GM19452 (cell line): ENCODE results near the gene FIGNL2.

ENCODE experiments used
- ATAC-seq: cut with Tn5 transposase; IDR thresholded peaks from one replicate; pipeline ENCODE4 v1.9.1; 2021; ENCODE audit not compliant: unreplicated experiment

Gene FIGNL2

GRCh38 chr12:51879102-51879501 lies 30.6 kb upstream of the FIGNL2 start:
- ATAC-seq: no peak

GRCh38 chr12:51874486-51874885 lies 26.0 kb upstream of the FIGNL2 start:
- ATAC-seq: no peak

DNA sequence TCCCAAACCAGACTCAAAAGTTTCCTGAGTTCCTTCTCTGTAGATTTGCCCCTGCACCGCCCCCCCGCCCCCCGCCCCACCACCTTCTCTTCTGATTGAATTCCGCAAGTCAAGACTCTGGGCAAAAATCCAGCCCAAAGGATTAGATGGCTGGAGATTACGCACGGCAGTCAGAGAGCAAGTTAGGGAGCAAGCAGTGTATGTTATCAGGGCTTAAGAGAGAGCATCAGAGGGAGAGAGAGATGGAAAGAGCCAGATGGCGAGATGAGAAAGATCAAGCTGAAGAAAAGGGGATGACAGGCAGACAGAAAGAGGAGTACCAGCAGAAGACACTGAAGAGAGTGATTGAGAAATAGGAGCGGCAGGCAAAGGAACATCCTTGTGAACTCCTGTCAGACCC lies 25.5 kb upstream of the FIGNL2 start:
- no peak for ATAC-seq

GRCh38 chr12:51873251-51873994 lies 24.9 kb upstream of the FIGNL2 start:
- ATAC-seq: no peak

DNA sequence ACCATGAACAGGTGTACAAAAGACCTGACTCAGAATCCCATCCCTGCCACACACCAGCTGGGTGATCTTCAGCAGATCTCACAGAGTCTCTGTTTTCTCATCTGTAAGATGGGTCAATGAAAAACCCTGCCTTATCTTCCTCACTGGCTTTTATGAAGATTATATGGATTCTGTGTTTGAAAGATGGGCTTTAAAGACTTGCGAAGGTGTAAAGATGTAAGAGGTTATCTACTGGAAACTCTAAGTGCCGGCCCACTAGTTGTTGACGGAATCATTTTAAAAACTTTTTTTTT lies 24.1 kb upstream of the FIGNL2 start:
- ATAC-seq: no peak

DNA sequence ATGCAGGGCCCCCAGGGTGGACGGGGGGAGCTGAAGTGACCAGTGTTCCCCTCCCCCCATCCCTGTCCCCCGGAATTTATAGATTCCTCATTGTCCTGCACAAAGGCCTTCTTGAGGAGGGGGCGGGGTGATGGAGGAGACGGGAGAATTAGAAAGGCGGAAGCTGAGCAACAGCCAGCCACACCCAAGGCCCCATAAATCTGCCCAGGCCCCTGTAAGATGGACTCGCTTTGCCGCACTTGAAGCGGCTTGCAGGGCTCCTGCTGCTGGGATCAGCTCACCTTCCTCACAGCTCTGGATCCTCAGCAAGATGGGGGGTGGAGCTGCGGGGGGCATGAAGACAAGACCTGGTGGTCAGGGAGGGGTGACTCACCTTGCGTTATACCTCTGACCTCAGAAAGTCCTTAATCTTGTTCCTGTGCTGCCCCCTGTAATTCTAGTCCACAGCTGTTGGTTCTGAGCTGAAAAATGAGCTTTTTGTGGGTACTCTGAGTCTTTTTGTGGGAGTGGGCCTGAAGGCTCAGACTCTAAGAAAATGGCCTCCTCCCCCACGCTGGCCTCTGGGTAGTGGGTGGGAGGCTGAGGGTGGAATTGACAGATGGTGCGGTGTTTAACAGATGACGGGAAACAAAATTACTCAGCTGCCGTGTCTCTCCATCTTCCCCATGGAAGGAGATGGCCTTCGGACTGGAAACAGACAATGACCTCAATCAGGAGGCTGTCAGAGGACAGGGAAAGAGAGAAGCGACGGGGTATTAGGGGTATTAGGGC lies 23.6 kb upstream of the FIGNL2 start:
- no peak for ATAC-seq

DNA sequence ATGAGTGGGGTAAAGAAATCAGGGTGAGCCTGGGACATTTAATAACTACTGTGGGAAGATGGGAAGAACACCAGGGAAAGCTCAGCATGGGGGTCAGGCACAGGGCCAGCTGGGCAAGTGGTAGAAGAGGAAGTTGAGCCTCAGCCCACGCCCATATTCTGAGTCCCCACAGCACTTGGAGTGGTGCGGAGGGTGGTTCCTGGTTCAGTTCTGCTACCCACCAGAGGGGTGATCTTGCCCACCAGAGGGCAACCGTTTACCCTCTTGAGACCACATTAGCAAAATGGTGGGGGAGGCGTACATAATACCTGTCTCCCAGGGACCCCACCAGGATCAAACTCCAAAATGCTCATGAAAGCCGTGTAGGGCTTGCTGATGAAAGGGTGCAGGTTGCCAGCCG lies 22.6 kb upstream of the FIGNL2 start:
- no peak for ATAC-seq

DNA sequence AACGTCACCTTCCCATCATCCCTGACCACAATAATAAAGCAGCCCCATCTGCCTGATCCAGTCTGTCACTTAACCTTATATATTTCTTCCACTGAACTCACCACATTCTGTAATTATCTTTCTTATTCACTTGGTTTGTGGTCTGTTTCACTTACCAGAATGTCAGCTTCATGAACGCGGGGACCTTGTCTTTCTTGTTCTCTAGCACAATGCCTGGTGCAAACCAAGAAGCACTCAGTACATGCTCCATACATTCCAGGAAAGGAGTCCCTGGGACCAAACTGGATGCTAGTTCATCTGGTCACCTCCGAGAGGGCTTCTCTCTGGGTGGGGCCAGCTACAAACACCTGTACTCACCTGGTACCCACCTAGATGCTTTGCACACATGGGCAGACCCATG lies 22.0 kb upstream of the FIGNL2 start:
- no peak for ATAC-seq

GRCh38 chr12:51869931-51870330 lies 21.4 kb upstream of the FIGNL2 start:
- ATAC-seq: no peak

GRCh38 chr12:51869496-51869865 lies 21.0 kb upstream of the FIGNL2 start:
- ATAC-seq: no peak

GRCh38 chr12:51868821-51869495 lies 20.4 kb upstream of the FIGNL2 start:
- ATAC-seq: no peak

DNA sequence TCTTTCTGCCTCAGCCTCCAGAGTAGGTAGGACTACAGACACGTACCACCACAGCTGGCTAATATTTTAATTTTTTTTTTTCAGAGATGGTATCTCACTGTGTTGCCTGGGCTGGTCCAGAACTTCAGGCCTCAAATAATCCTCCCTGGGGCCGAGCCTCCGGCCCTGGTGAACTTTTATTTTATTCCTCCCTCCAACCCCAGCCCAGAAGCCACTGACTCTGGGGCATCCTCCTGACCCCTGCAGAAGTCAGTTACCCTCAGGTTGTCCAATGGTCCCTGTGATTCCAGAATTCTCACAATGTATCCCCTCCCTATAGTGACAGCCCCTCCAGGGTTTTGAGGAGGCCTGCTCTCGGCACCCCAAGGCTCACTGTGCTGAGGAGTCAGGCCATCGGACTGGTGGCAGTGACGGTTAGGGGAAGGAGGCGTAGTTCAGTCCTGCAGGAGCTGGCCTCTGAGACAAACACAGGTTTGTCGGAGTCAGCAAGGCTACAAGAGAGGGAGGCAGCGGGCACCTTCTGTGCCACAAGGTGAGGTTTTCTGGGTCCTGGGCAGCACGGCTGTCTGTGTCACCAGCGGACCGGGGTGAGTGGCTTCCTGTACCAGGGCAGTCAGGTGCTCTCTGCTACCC lies 19.4 kb upstream of the FIGNL2 start:
- no peak for ATAC-seq

DNA sequence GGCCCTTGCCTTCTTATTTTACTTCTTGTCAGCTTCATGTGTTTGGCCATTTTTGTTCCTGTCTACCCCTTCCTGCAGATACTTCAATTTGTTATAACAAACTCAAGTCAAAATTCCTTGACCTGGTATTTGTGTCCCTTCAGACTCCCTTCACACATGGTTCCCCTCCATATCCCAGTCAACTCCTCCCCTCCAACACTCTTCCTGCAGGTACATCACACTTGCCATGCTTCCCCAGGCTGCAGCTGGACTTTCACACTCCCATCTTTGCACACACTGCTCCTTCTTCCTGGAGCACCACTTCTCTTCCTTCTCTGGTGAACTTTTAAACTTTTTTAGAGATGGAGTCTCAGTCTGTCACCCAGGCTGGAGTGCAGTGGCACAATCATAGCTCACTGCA lies 18.9 kb upstream of the FIGNL2 start:
- ATAC-seq: no peak

- no peak for ATAC-seq
Measured at GRCh38 chr12:51866762-51867161, 18.2 kb upstream of the FIGNL2 start.

DNA sequence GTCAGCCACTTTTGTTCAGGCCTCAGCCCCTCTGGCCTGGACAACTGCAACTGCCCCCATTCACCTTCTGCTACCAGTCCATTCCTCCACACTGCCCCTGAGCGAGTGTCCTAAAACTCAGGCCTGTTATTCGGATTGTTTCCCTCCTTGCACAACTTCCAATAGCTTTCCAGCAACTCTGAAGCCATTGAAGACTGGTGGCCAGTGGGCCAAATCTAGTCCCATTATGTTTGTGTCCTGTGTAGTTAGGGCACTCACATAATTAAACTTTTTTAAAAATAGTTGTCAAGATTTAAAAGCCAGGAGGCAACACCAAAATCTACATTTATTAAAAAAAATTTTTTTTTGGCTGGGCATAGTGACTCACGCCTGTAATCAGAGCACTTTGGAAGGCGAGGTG lies 17.8 kb upstream of the FIGNL2 start:
- no peak for ATAC-seq

- no peak for ATAC-seq
Measured at GRCh38 chr12:51865757-51866270, 17.3 kb upstream of the FIGNL2 start.

DNA sequence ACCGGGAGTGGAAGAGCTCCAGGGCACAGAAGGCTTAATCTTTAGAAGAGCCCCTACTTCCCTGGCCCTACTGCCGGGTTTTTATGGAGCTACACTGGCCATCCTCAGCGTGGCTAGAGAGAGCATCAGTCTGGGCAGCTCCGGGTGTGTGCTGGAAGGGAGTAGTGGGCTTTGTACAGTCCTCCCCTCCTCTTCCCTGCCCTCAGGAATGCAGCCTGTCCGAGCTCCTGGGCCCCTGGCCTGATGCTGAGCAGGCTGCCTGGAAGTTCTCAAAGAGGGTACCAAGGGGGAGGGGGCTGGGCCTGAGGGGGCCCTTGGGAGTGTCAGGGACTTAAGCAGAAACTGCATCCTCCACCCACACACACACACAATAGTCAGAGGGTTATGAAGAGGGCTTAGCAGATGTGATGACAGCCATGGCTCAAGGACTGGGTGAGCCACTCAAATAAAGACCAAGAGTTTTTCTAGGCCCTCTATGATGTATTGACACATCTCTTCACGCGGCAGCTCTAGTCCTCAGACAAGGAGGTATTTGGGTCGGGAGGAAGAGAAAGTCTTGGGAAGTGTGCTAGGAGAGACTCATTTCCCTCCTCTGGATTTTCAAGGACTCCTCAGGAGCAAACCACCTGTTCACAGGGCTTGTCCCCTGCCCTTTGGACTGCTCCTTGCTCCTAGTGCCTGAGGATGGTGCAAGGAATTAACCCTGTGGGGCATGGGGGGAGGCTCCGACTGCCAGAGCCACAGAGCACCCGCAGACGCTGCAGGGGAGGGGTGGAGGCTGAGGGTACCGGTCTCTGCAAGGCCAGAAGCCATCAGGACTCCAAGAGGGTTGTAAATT lies 16.5 kb upstream of the FIGNL2 start:
- no peak for ATAC-seq

DNA sequence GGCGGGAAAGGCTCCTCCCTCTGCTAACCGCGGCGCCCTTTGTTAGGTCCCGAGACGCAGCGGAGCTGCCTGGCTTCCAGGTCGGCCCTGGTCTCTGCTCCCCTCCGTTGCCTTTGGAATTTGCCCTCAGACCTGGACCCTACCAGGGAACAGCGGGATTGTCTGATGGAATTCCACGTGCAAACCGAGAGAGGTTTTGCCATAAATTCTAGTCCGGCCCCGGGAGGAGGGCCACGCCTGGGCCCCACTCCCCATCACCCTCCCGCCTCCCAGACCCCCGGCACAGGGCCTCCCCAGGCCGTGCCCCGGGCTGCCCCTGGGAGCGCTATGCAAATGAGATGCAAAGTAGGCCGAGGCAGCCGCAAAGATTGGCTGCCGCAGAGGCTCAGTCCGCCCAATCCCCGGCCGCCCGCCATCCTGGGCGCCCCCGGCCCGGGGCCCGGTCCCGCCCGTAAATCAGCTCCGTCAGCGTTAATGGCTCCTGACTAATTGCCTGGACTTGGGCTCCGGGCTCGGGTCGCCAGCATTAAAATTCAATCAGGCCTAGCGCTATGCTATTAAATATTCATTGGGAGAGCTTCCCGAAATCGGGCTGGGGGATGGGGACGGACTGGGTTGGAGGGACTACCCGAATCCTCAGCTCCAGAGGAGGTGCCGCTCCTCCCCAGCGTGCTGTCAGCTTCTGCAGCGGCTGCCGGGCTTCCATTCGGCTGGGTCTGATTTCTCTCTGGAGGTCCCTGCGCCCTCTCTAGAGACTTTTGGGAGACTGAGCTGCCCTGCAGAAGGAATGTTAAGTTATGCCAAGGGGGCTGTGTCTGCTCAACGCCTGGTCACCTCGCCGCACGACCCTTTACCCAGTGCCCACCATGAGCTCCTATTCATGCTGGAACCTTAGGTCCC lies 15.7 kb upstream of the FIGNL2 start:
- no peak for ATAC-seq

DNA sequence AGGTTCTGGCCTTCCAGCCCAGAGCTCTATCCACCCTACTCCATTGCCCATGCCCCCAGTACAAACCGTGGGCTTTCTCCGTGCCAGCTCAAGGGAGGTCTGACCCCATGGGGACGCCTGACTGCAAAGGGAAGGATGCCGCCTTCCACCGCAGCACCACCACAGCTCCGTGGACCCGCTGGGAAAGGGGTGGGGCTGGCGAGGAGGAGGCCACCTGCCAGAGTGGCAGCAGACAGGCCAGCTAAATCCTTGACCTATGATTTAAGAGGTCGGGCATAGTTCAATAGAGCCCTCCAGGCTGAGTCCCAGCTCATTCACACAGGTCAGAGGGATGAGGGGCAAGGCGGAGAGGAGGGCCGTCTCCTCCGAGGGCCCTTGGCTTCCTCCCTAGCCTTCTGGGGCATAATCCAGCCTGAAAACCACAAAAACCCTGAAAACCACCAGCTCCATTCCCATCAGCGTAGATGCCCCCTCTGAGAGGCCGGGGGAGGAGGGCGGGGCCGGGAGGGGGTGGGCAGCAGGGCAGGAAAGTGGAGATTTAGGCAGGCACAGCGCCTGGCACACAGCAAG lies 14.9 kb upstream of the FIGNL2 start:
- ATAC-seq: no peak
